Upper lobe of left lung (tissue), 6 donors: ENCODE data around the gene SGSH. TPM values are rescaled to one million over a fixed set of nuclear protein-coding genes. Genes with fewer than 3 reads are reported as not detected.
A peak's percentile ranks its signal among the peaks of the same experiment; 100 is the strongest.

ENCODE experiments used
- ATAC-seq, 2 donors: fragments of 200-7000 bp; cut with Tn5 transposase; one replicate each; pipeline ENCODE4 v1.9.1; 2022; ENCODE audit warnings: mild to moderate bottlenecking in 2 of 2, moderate library complexity in 2 of 2; ENCODE audit not compliant: low FRiP score in 2 of 2
- DNase-seq, 2 donors: peaks; one replicate each; pipeline ENCODE4 v3.0.0-alpha.2; 2019 to 2020
- H3K27ac ChIP-seq, 4 donors: fragments of 200-600 bp; sonication (generic); one replicate each; pipeline ENCODE4 v1.5.1; 2016 to 2019
- H3K27me3 ChIP-seq, 4 donors: fragments of 200-600 bp; sonication (generic); one replicate each; pipeline ENCODE4 v1.5.1; 2017 to 2019
- H3K36me3 ChIP-seq, 4 donors: fragments of 200-600 bp; sonication (generic); one replicate each; pipeline ENCODE4 v1.5.1; 2016 to 2019
- H3K4me1 ChIP-seq, 4 donors: fragments of 200-600 bp; sonication (generic); one replicate each; pipeline ENCODE4 v1.5.1; 2018 to 2019
- H3K4me3 ChIP-seq, 4 donors: fragments of 200-600 bp; sonication (generic); one replicate each; pipeline ENCODE4 v1.5.1; 2017 to 2019; ENCODE audit warnings: mild to moderate bottlenecking in 2 of 4, moderate library complexity in 1 of 4
- H3K9me3 ChIP-seq, 4 donors: fragments of 200-600 bp; sonication (generic); one replicate each; pipeline ENCODE4 v1.5.1; 2018 to 2019
- CTCF ChIP-seq, 6 experiments: fragments of 450-650 bp in 4 of 6; fragments of 200-600 bp in 2 of 6; sonication (generic) in 2 of 6; IDR thresholded peaks; one replicate each; pipeline ENCODE4 v1.5.1; 2016 to 2019; ENCODE audit warnings: antibody characterized with exemption in 6 of 6
- EP300 ChIP-seq, 4 donors: sonication (generic); formaldehyde crosslinking; IDR thresholded peaks; one replicate each; pipeline ENCODE4 v1.5.1; 2017; ENCODE audit warnings: antibody characterized with exemption in 4 of 4, control low read depth in 2 of 4
- POLR2A ChIP-seq, 4 donors: fragments of 450-650 bp; IDR thresholded peaks; one replicate each; pipeline ENCODE4 v1.5.1; 2016 to 2017; ENCODE audit warnings: antibody characterized with exemption in 4 of 4, mild to moderate bottlenecking in 2 of 4
- POLR2AphosphoS5 ChIP-seq, 2 donors: sonication (generic); formaldehyde crosslinking; IDR thresholded peaks; one replicate each; pipeline ENCODE4 v1.5.1; 2017; ENCODE audit warnings: antibody characterized with exemption in 2 of 2
- WGBS, 2 donors: methylation state at CpG; one replicate each; pipeline ENCODE4 v1.1.5; 2017 to 2018; 5-methylcytosine and 5-hydroxymethylcytosine counted together
- total RNA-seq, 6 donors: library from RNA; depleted of rRNA in 4 of 6; stranded (reverse); fragments of >200 nt in 4 of 6; gene quantifications; one replicate each; pipeline versions ENCODE4 v1.1.0 to v1.2.1, GENCODE V29; 2016 to 2021
- donor health status: DM: no; HTN: no; CAD: no; lungs with moderate emphysema.
- donor health status: DM: no; HTN: yes; CAD: no; lungs with severe emphysema.

Gene SGSH
- total RNA-seq, 6 donors from 2014 or later, result 36.3 to 264 (median 65.0) TPM

DNA sequence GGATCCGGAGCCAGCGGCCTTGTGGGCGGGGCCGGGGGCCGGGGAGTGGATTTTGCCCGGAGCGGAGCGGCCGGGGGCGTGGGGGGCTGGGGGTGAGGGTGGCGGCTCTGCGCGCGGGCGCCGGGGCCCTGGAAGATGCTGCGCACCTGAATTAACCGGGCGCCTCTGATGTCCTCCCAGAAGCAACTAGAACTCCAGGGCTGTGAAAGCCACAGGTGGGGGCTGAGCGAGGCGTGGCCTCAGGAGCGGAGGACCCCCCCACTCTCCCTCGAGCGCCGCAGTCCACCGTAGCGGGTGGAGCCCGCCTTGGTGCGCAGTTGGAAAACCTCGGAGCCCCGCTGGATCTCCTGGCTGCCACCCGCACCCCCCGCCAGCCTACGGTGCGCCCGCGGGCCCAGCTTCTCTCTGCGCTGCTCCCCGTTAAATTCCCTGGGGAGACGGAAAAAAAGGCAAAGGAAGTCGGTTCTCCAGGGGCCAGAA lies 643 bp upstream of the SGSH start:
- Histone ChIP-seq H3K9me3 (no peaks in the 10 kb centered on the region), H3K27me3 (no peaks in the 10 kb centered on the region), H3K4me1 (peaks cover 17 to 41% (median 28%) of the 10 kb centered on the region in 4 donors), H3K4me3 (peak overlapping the region; percentile 69 to 93 (median 81)), H3K27ac (peak overlapping the region; percentile 87 to 94 (median 92)), H3K36me3 (peaks cover 0 to 34% (median 10%) of the 10 kb centered on the region in 4 donors)
- ATAC-seq (peak in 1 of 2 donors; percentile 38), DNase-seq (peak in 1 of 2 donors; percentile 90)
- TF ChIP-seq EP300 (IDR thresholded peaks at IDR 0.05), result no peak
- TF ChIP-seq POLR2AphosphoS5 (IDR thresholded peaks at IDR 0.05), result no peak
- TF ChIP-seq CTCF (IDR thresholded peaks at IDR 0.05), result no peak
- no peak for TF ChIP-seq POLR2A (IDR thresholded peaks at IDR 0.05)
- 0 to 20% methylated on average over 2 to 22 of the region's 41 CpGs for WGBS, 2 donors

DNA sequence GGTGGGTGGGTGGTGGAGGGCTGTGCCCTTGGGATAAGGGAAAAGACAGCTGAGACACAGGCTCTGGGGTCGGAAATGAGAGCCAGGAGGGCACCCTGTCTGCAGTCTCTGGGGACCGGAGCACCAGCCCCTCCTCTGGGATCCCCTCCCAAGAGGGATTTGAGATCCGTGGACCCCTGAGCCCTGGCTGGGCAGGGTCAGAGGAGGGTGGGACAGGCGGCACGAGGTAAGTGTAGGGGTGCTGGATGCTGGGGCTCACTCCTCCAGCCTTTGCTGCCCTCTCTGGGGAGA lies 425 bp downstream of the SGSH start:
- peaks cover 17 to 41% (median 28%) of the 10 kb centered on the region in 4 donors for H3K4me1 ChIP-seq
- H3K27me3 ChIP-seq, result no peaks in the 10 kb centered on the region
- H3K4me3 ChIP-seq, result peak overlapping the region; percentile 69 to 93 (median 81)
- WGBS, 2 donors, result 0 to 3% methylated on average over 5 of the region's 5 CpGs
- no peaks in the 10 kb centered on the region for H3K9me3 ChIP-seq
- peak overlapping the region; percentile 87 to 94 (median 92) for H3K27ac ChIP-seq
- no peak for TF ChIP-seq EP300 (IDR thresholded peaks at IDR 0.05)
- TF ChIP-seq POLR2AphosphoS5 (IDR thresholded peaks at IDR 0.05), result no peak
- TF ChIP-seq CTCF (IDR thresholded peaks at IDR 0.05), result no peak
- no peak for TF ChIP-seq POLR2A (IDR thresholded peaks at IDR 0.05)
- peaks cover 0 to 43% (median 16%) of the 10 kb centered on the region in 4 donors for H3K36me3 ChIP-seq
- DNase-seq (no peak), ATAC-seq (no peak)

DNA sequence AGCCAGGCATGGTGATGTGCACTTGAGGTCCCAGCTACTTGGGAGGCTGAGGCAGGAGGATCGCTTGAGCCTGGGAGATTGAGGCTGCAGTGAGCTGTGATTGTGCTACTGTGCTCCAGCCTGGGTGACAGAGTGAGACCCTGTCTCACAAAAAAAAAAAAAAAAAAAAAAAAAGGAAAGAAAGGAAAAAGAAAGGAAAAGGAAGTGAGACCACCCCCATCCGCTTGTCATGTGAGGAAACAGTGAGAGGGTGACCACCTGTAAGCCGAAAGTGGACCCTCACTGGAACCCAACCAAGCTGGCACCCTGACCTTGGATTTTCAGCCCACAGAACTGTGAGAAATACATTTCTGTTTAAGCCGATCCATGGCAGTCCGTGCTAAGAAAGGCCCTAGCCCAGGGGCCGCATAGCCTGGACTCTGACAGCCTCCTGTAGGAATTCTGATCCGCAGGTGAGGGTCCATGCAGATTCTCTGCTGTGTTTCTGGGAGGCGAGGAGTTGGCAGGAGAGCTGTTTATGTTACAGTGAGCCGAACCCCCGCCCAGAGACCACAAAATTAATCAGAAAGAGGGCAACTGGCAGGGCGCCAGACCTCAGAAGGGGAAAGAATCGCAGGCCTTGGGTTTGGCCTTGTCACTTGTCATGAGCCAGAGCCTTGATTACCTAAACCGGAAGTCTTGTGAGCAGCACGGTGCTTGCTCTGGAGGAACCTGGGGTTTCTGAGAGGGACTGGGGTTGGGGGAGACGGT lies 945 bp downstream of the SGSH start:
- 24 to 29% methylated on average over 13 to 14 of the region's 15 CpGs for WGBS, 2 donors
- H3K27me3 ChIP-seq, result no peaks in the 10 kb centered on the region
- TF ChIP-seq POLR2AphosphoS5 (IDR thresholded peaks at IDR 0.05), result peak; percentile 58 to 73
- TF ChIP-seq POLR2A (IDR thresholded peaks at IDR 0.05), result no peak
- no peak for TF ChIP-seq CTCF (IDR thresholded peaks at IDR 0.05)
- peak in 1 of 4 donors; percentile 59 for TF ChIP-seq EP300 (IDR thresholded peaks at IDR 0.05)
- ATAC-seq (peak; percentile 62 to 77), DNase-seq (peak in 1 of 2 donors; percentile 90)
- peak overlapping the region; percentile 87 to 94 (median 92) for H3K27ac ChIP-seq
- H3K4me3 ChIP-seq, result peak overlapping the region; percentile 69 to 93 (median 81)
- no peaks in the 10 kb centered on the region for H3K9me3 ChIP-seq
- H3K36me3 ChIP-seq, result peaks cover 0 to 49% (median 20%) of the 10 kb centered on the region in 4 donors
- H3K4me1 ChIP-seq, result peaks cover 17 to 41% (median 28%) of the 10 kb centered on the region in 4 donors

- ATAC-seq, result no peak
- H3K4me3 ChIP-seq, result no peak overlapping the region
- H3K4me1 ChIP-seq, result peaks cover 20 to 41% (median 28%) of the 10 kb centered on the region in 4 donors
- 91 to 92% methylated on average over 4 to 7 of the region's 7 CpGs for WGBS, 2 donors
- no peak for TF ChIP-seq EP300 (IDR thresholded peaks at IDR 0.05)
- no peak for TF ChIP-seq POLR2A (IDR thresholded peaks at IDR 0.05)
- no peak for TF ChIP-seq CTCF (IDR thresholded peaks at IDR 0.05)
- no peak for TF ChIP-seq POLR2AphosphoS5 (IDR thresholded peaks at IDR 0.05)
- peak overlapping the region in 3 of 4 donors; percentile 91 to 94 (median 93) for H3K27ac ChIP-seq
- no peaks in the 10 kb centered on the region for H3K27me3 ChIP-seq
- H3K9me3 ChIP-seq, result no peaks in the 10 kb centered on the region
- H3K36me3 ChIP-seq, result peaks cover 4 to 52% (median 28%) of the 10 kb centered on the region in 4 donors
- no peak for DNase-seq
Measured at GRCh38 chr17:80218391-80218790, 1.7 kb downstream of the SGSH start.
